Measurements from ENCODE around the gene LIN7A. TPM values are rescaled to one million over a fixed set of nuclear protein-coding genes. Genes with fewer than 3 reads are reported as not detected.

LIN7A gene
- total RNA-seq, 1 experiment from 2014 or later: not detected

- no peak overlapping the region for H3K27ac ChIP-seq (ENCODE audit: low read length)
- no peaks in the 10 kb centered on the region for H3K9me3 ChIP-seq (ENCODE audit: control insufficient read depth, insufficient read depth, low read depth, low read length)
- no peaks in the 10 kb centered on the region for H3K4me1 ChIP-seq (ENCODE audit: control insufficient read depth, insufficient read depth, low read length)
- ATAC-seq (no peak), DNase-seq (ENCODE audit: low read depth, low spot score) (no peak)
- in situ Hi-C loops (cut with HindIII; ENCODE audit: low pct_unique_long_range_greater_than_20kb, low sequenced_read_pairs) (no loop called here), intact Hi-C loops (cut with micrococcal nuclease; ENCODE audit: unreplicated experiment) (no loop called here)
- H3K4me3 ChIP-seq (ENCODE audit: low read depth in 2 of 2, low read length in 2 of 2): no peak overlapping the region
- POLR2A ChIA-PET: no interaction called here
- peaks cover 8% of the 10 kb centered on the region for H3K27me3 ChIP-seq (ENCODE audit: control insufficient read depth, insufficient read depth, low read length)
- CTCF ChIA-PET: no interaction called here
- no peaks in the 10 kb centered on the region for H3K36me3 ChIP-seq (ENCODE audit: control insufficient read depth, insufficient read depth, low read length)
- BruUV-seq (replicated peaks): no TSS peak
- TF ChIP-seq TCF7L2 (IDR thresholded peaks at IDR 0.05; ENCODE audit: low read depth, low read length): no peak
- no peak for TF ChIP-seq SIN3A (IDR thresholded peaks at IDR 0.05; ENCODE audit: borderline replicate concordance, insufficient read depth, low read depth, low read length)
- no peak for TF ChIP-seq REST (IDR thresholded peaks at IDR 0.05; ENCODE audit: insufficient read depth in 1 of 2, low read depth in 2 of 2, low read length in 1 of 2)
- no peak for TF ChIP-seq POLR2AphosphoS5 (IDR thresholded peaks at IDR 0.05; ENCODE audit: low read depth, low read length)
- TF ChIP-seq CTCF (IDR thresholded peaks at IDR 0.05): no peak
Measured at GRCh38 chr12:80941916-80942315, 4.2 kb upstream of the LIN7A start.

GRCh38 chr12:80939231-80939950 lies 1.7 kb upstream of the LIN7A start:
- Histone ChIP-seq H3K4me3 (ENCODE audit: low read depth in 2 of 2, low read length in 2 of 2) (no peak overlapping the region), H3K27me3 (ENCODE audit: control insufficient read depth, insufficient read depth, low read length) (peaks cover 22% of the 10 kb centered on the region), H3K27ac (ENCODE audit: low read length) (no peak overlapping the region), H3K36me3 (ENCODE audit: control insufficient read depth, insufficient read depth, low read length) (no peaks in the 10 kb centered on the region), H3K9me3 (ENCODE audit: control insufficient read depth, insufficient read depth, low read depth, low read length) (no peaks in the 10 kb centered on the region), H3K4me1 (ENCODE audit: control insufficient read depth, insufficient read depth, low read length) (no peaks in the 10 kb centered on the region; the same call in 1 of the 2 replicates)
- DNase-seq (ENCODE audit: low read depth, low spot score): no peak
- ChIA-PET CTCF (interaction anchor here (0.5 kb wide), 1 partner anchor 628 kb away, joined by 3 read pairs; no protein-coding TSS in a partner anchor), POLR2A (no interaction called here)
- in situ Hi-C loops (cut with HindIII; ENCODE audit: low pct_unique_long_range_greater_than_20kb, low sequenced_read_pairs) (no loop called here), intact Hi-C loops (cut with micrococcal nuclease; ENCODE audit: unreplicated experiment) (no loop called here)
- ATAC-seq: no peak
- no peak for TF ChIP-seq CTCF (IDR thresholded peaks at IDR 0.05)
- TF ChIP-seq REST (IDR thresholded peaks at IDR 0.05; ENCODE audit: insufficient read depth in 1 of 2, low read depth in 2 of 2, low read length in 1 of 2): no peak
- no peak for TF ChIP-seq POLR2AphosphoS5 (IDR thresholded peaks at IDR 0.05; ENCODE audit: low read depth, low read length)
- TF ChIP-seq TCF7L2 (IDR thresholded peaks at IDR 0.05; ENCODE audit: low read depth, low read length): no peak
- no peak for TF ChIP-seq SIN3A (IDR thresholded peaks at IDR 0.05; ENCODE audit: borderline replicate concordance, insufficient read depth, low read depth, low read length)
- no TSS peak for BruUV-seq (replicated peaks)

Measured in Panc1 (cell line).